HEK293T (cell line): Measurements from ENCODE around the gene WDR27.

ENCODE experiments used
- BHLHE40 ChIP-seq: fragments of 450-650 bp; IDR thresholded peaks from 2 replicates; pipeline ENCODE4 v1.6.1; 2016; ENCODE audit warnings: mild to moderate bottlenecking, moderate library complexity, borderline replicate concordance
- FOXK2 ChIP-seq: fragments of 450-650 bp; IDR thresholded peaks from 2 replicates; pipeline ENCODE4 v1.6.1; 2016; ENCODE audit warnings: mild to moderate bottlenecking
- SUZ12 ChIP-seq: fragments of 450-650 bp; IDR thresholded peaks from 2 replicates; pipeline ENCODE4 v1.6.1; 2016; ENCODE audit warnings: mild to moderate bottlenecking

GRCh38 chr6:169529931-169530751 is 171.7 kb downstream of the WDR27 start:
- TF ChIP-seq SUZ12 = no peak
- no peak for TF ChIP-seq FOXK2
- TF ChIP-seq BHLHE40 = no peak
